ENCODE data around the gene DCLK1.

DCLK1 gene

GRCh38 chr13:35851881-35852280 is 279.3 kb downstream of the DCLK1 start:
- no peak overlapping the region for H3K9ac ChIP-seq (ENCODE audit: low read length in 5 of 5)
- H3K9me3 ChIP-seq (ENCODE audit: control insufficient read depth in 5 of 5, low read length in 5 of 5), result no peaks in the 10 kb centered on the region
- H3K27ac ChIP-seq (ENCODE audit: low read depth, low read length), result no peak overlapping the region
- H3K36me3 ChIP-seq (ENCODE audit: control insufficient read depth in 5 of 5, insufficient read depth in 5 of 5, low read length in 5 of 5), result peaks cover 0 to 3% (median 0%) of the 10 kb centered on the region in 5 donors
- H3K4me3 ChIP-seq (ENCODE audit: low read depth in 1 of 5, low read length in 5 of 5), result no peak overlapping the region
- H3K4me1 ChIP-seq (ENCODE audit: control insufficient read depth in 5 of 5, insufficient read depth in 5 of 5, low read length in 5 of 5), result peaks cover 0 to 7% (median 5%) of the 10 kb centered on the region in 5 donors
- H3K27me3 ChIP-seq (ENCODE audit: control insufficient read depth in 5 of 5, insufficient read depth in 4 of 5, low read length in 5 of 5), result peaks cover 0 to 7% (median 5%) of the 10 kb centered on the region in 5 donors

- Histone ChIP-seq H3K27ac (ENCODE audit: low read depth, low read length) (no peak overlapping the region), H3K9me3 (ENCODE audit: control insufficient read depth in 5 of 5, low read length in 5 of 5) (no peaks in the 10 kb centered on the region), H3K4me1 (ENCODE audit: control insufficient read depth in 5 of 5, insufficient read depth in 5 of 5, low read length in 5 of 5) (peaks cover 0 to 7% (median 5%) of the 10 kb centered on the region in 5 donors), H3K27me3 (ENCODE audit: control insufficient read depth in 5 of 5, insufficient read depth in 4 of 5, low read length in 5 of 5) (peaks cover 0 to 7% (median 5%) of the 10 kb centered on the region in 5 donors), H3K4me3 (ENCODE audit: low read depth in 1 of 5, low read length in 5 of 5) (no peak overlapping the region), H3K9ac (ENCODE audit: low read length in 5 of 5) (no peak overlapping the region), H3K36me3 (ENCODE audit: control insufficient read depth in 5 of 5, insufficient read depth in 5 of 5, low read length in 5 of 5) (peaks cover 0 to 3% (median 0%) of the 10 kb centered on the region in 5 donors)
These were observed 279.8 kb downstream of the DCLK1 start for GRCh38 chr13:35851356-35851755.

- Histone ChIP-seq H3K9ac (ENCODE audit: low read length in 5 of 5) (no peak overlapping the region), H3K27me3 (ENCODE audit: control insufficient read depth in 5 of 5, insufficient read depth in 4 of 5, low read length in 5 of 5) (peaks cover 0 to 6% (median 3%) of the 10 kb centered on the region in 5 donors), H3K27ac (ENCODE audit: low read depth, low read length) (no peak overlapping the region), H3K36me3 (ENCODE audit: control insufficient read depth in 5 of 5, insufficient read depth in 5 of 5, low read length in 5 of 5) (peaks cover 0 to 3% (median 0%) of the 10 kb centered on the region in 5 donors), H3K4me3 (ENCODE audit: low read depth in 1 of 5, low read length in 5 of 5) (no peak overlapping the region), H3K4me1 (ENCODE audit: control insufficient read depth in 5 of 5, insufficient read depth in 5 of 5, low read length in 5 of 5) (peaks cover 0 to 5% (median 5%) of the 10 kb centered on the region in 5 donors), H3K9me3 (ENCODE audit: control insufficient read depth in 5 of 5, low read length in 5 of 5) (no peaks in the 10 kb centered on the region)
These were observed 280.6 kb downstream of the DCLK1 start for GRCh38 chr13:35850569-35850968.

GRCh38 chr13:35849256-35849644 is 281.9 kb downstream of the DCLK1 start:
- no peak overlapping the region for H3K27ac ChIP-seq (ENCODE audit: low read depth, low read length)
- H3K27me3 ChIP-seq (ENCODE audit: control insufficient read depth in 5 of 5, insufficient read depth in 4 of 5, low read length in 5 of 5), result peaks cover 0 to 3% (median 0%) of the 10 kb centered on the region in 5 donors
- H3K9me3 ChIP-seq (ENCODE audit: control insufficient read depth in 5 of 5, low read length in 5 of 5), result no peaks in the 10 kb centered on the region
- peaks cover 0 to 3% (median 0%) of the 10 kb centered on the region in 5 donors for H3K36me3 ChIP-seq (ENCODE audit: control insufficient read depth in 5 of 5, insufficient read depth in 5 of 5, low read length in 5 of 5)
- H3K9ac ChIP-seq (ENCODE audit: low read length in 5 of 5), result no peak overlapping the region
- H3K4me1 ChIP-seq (ENCODE audit: control insufficient read depth in 5 of 5, insufficient read depth in 5 of 5, low read length in 5 of 5), result peaks cover 0 to 5% (median 3%) of the 10 kb centered on the region in 5 donors
- no peak overlapping the region for H3K4me3 ChIP-seq (ENCODE audit: low read depth in 1 of 5, low read length in 5 of 5)

- no peaks in the 10 kb centered on the region for H3K36me3 ChIP-seq (ENCODE audit: control insufficient read depth in 5 of 5, insufficient read depth in 5 of 5, low read length in 5 of 5)
- H3K4me1 ChIP-seq (ENCODE audit: control insufficient read depth in 5 of 5, insufficient read depth in 5 of 5, low read length in 5 of 5), result peaks cover 0 to 5% (median 3%) of the 10 kb centered on the region in 5 donors
- no peak overlapping the region for H3K9ac ChIP-seq (ENCODE audit: low read length in 5 of 5)
- H3K9me3 ChIP-seq (ENCODE audit: control insufficient read depth in 5 of 5, low read length in 5 of 5), result no peaks in the 10 kb centered on the region
- no peak overlapping the region for H3K4me3 ChIP-seq (ENCODE audit: low read depth in 1 of 5, low read length in 5 of 5)
- H3K27me3 ChIP-seq (ENCODE audit: control insufficient read depth in 5 of 5, insufficient read depth in 4 of 5, low read length in 5 of 5), result no peaks in the 10 kb centered on the region
- no peak overlapping the region for H3K27ac ChIP-seq (ENCODE audit: low read depth, low read length)
These were observed 282.6 kb downstream of the DCLK1 start for GRCh38 chr13:35848336-35849255.

- H3K4me1 ChIP-seq (ENCODE audit: control insufficient read depth in 5 of 5, insufficient read depth in 5 of 5, low read length in 5 of 5), result peaks cover 0 to under 1% (median 0%) of the 10 kb centered on the region in 5 donors
- H3K27ac ChIP-seq (ENCODE audit: low read depth, low read length), result no peak overlapping the region
- no peaks in the 10 kb centered on the region for H3K9me3 ChIP-seq (ENCODE audit: control insufficient read depth in 5 of 5, low read length in 5 of 5)
- H3K4me3 ChIP-seq (ENCODE audit: low read depth in 1 of 5, low read length in 5 of 5), result no peak overlapping the region
- H3K27me3 ChIP-seq (ENCODE audit: control insufficient read depth in 5 of 5, insufficient read depth in 4 of 5, low read length in 5 of 5), result no peaks in the 10 kb centered on the region
- H3K9ac ChIP-seq (ENCODE audit: low read length in 5 of 5), result no peak overlapping the region
- H3K36me3 ChIP-seq (ENCODE audit: control insufficient read depth in 5 of 5, insufficient read depth in 5 of 5, low read length in 5 of 5), result no peaks in the 10 kb centered on the region
These were observed 287.9 kb downstream of the DCLK1 start for GRCh38 chr13:35843272-35843671.

- H3K4me3 ChIP-seq (ENCODE audit: low read depth in 1 of 5, low read length in 5 of 5), result no peak overlapping the region
- no peaks in the 10 kb centered on the region for H3K9me3 ChIP-seq (ENCODE audit: control insufficient read depth in 5 of 5, low read length in 5 of 5)
- no peak overlapping the region for H3K27ac ChIP-seq (ENCODE audit: low read depth, low read length)
- no peak overlapping the region for H3K9ac ChIP-seq (ENCODE audit: low read length in 5 of 5)
- H3K4me1 ChIP-seq (ENCODE audit: control insufficient read depth in 5 of 5, insufficient read depth in 5 of 5, low read length in 5 of 5), result no peaks in the 10 kb centered on the region
- no peaks in the 10 kb centered on the region for H3K27me3 ChIP-seq (ENCODE audit: control insufficient read depth in 5 of 5, insufficient read depth in 4 of 5, low read length in 5 of 5)
- no peaks in the 10 kb centered on the region for H3K36me3 ChIP-seq (ENCODE audit: control insufficient read depth in 5 of 5, insufficient read depth in 5 of 5, low read length in 5 of 5)
These were observed 290.1 kb downstream of the DCLK1 start for GRCh38 chr13:35841060-35841521.

GRCh38 chr13:35839806-35840205 is 291.4 kb downstream of the DCLK1 start:
- Histone ChIP-seq H3K27ac (ENCODE audit: low read depth, low read length) (no peak overlapping the region), H3K36me3 (ENCODE audit: control insufficient read depth in 5 of 5, insufficient read depth in 5 of 5, low read length in 5 of 5) (peaks cover 0 to 4% (median 0%) of the 10 kb centered on the region in 5 donors)

GRCh38 chr13:35838356-35838755 is 292.8 kb downstream of the DCLK1 start:
- no peak overlapping the region for H3K27ac ChIP-seq (ENCODE audit: low read depth, low read length)
- H3K4me1 ChIP-seq (ENCODE audit: control insufficient read depth in 5 of 5, insufficient read depth in 5 of 5, low read length in 5 of 5), result no peaks in the 10 kb centered on the region
- H3K9me3 ChIP-seq (ENCODE audit: control insufficient read depth in 5 of 5, low read length in 5 of 5), result no peaks in the 10 kb centered on the region
- peaks cover 0 to 6% (median 0%) of the 10 kb centered on the region in 5 donors for H3K36me3 ChIP-seq (ENCODE audit: control insufficient read depth in 5 of 5, insufficient read depth in 5 of 5, low read length in 5 of 5)
- H3K27me3 ChIP-seq (ENCODE audit: control insufficient read depth in 5 of 5, insufficient read depth in 4 of 5, low read length in 5 of 5), result no peaks in the 10 kb centered on the region
- no peak overlapping the region for H3K4me3 ChIP-seq (ENCODE audit: low read depth in 1 of 5, low read length in 5 of 5)
- H3K9ac ChIP-seq (ENCODE audit: low read length in 5 of 5), result no peak overlapping the region

More at GRCh38 chr13:35839806-35840205, 291.4 kb downstream of the DCLK1 start:
- H3K4me1 ChIP-seq (ENCODE audit: control insufficient read depth in 5 of 5, insufficient read depth in 5 of 5, low read length in 5 of 5), result no peaks in the 10 kb centered on the region
- no peaks in the 10 kb centered on the region for H3K9me3 ChIP-seq (ENCODE audit: control insufficient read depth in 5 of 5, low read length in 5 of 5)
- H3K9ac ChIP-seq (ENCODE audit: low read length in 5 of 5), result no peak overlapping the region
- H3K27me3 ChIP-seq (ENCODE audit: control insufficient read depth in 5 of 5, insufficient read depth in 4 of 5, low read length in 5 of 5), result no peaks in the 10 kb centered on the region
- H3K4me3 ChIP-seq (ENCODE audit: low read depth in 1 of 5, low read length in 5 of 5), result no peak overlapping the region

- H3K27me3 ChIP-seq (ENCODE audit: control insufficient read depth in 5 of 5, insufficient read depth in 4 of 5, low read length in 5 of 5), result no peaks in the 10 kb centered on the region
- H3K4me3 ChIP-seq (ENCODE audit: low read depth in 1 of 5, low read length in 5 of 5), result no peak overlapping the region
- no peak overlapping the region for H3K27ac ChIP-seq (ENCODE audit: low read depth, low read length)
- H3K9ac ChIP-seq (ENCODE audit: low read length in 5 of 5), result no peak overlapping the region
- H3K36me3 ChIP-seq (ENCODE audit: control insufficient read depth in 5 of 5, insufficient read depth in 5 of 5, low read length in 5 of 5), result peaks cover 0 to 6% (median 0%) of the 10 kb centered on the region in 5 donors
- no peaks in the 10 kb centered on the region for H3K4me1 ChIP-seq (ENCODE audit: control insufficient read depth in 5 of 5, insufficient read depth in 5 of 5, low read length in 5 of 5)
- no peaks in the 10 kb centered on the region for H3K9me3 ChIP-seq (ENCODE audit: control insufficient read depth in 5 of 5, low read length in 5 of 5)
These were observed 294.7 kb downstream of the DCLK1 start for GRCh38 chr13:35836446-35836845.
